Dedifferentiated amniotic fluid mesenchymal stem cell (primary cell): Measurements from ENCODE around the gene RIN3.

Source experiments
- DNase-seq: peaks from one replicate; pipeline ENCODE4 v3.0.0-alpha.2; 2016; ENCODE audit errors: extremely low spot score

RIN3 gene

GRCh38 chr14:92597906-92598905, 84.6 kb downstream of the RIN3 start:
- DNase-seq = no peak

- no peak for DNase-seq
Observed at GRCh38 chr14:92599811-92600210, 86.2 kb downstream of the RIN3 start.

GRCh38 chr14:92600318-92601053, 86.9 kb downstream of the RIN3 start:
- no peak for DNase-seq

GRCh38 chr14:92601131-92601710, 87.6 kb downstream of the RIN3 start:
- no peak for DNase-seq

GRCh38 chr14:92601757-92602417, 88.3 kb downstream of the RIN3 start:
- DNase-seq = no peak

GRCh38 chr14:92603309-92604242, 90.0 kb downstream of the RIN3 start:
- DNase-seq = no peak

GRCh38 chr14:92605274-92605940, 91.8 kb downstream of the RIN3 start:
- no peak for DNase-seq

- no peak for DNase-seq
Observed at GRCh38 chr14:92607251-92607650, 93.7 kb downstream of the RIN3 start.

- peak; percentile 77 for DNase-seq
Observed at GRCh38 chr14:92607702-92608429, 94.3 kb downstream of the RIN3 start.

- DNase-seq = no peak
Observed at GRCh38 chr14:92609955-92610354, 96.4 kb downstream of the RIN3 start.

- no peak for DNase-seq
Observed at GRCh38 chr14:92610849-92611271, 97.3 kb downstream of the RIN3 start.

GRCh38 chr14:92613008-92613658, 99.6 kb downstream of the RIN3 start:
- no peak for DNase-seq

- DNase-seq = no peak
Observed at GRCh38 chr14:92613681-92614260, 100.2 kb downstream of the RIN3 start.

GRCh38 chr14:92615451-92615850, 101.9 kb downstream of the RIN3 start:
- DNase-seq = no peak

GRCh38 chr14:92616178-92616577, 102.6 kb downstream of the RIN3 start:
- no peak for DNase-seq

GRCh38 chr14:92617581-92617980, 104.0 kb downstream of the RIN3 start:
- no peak for DNase-seq

GRCh38 chr14:92619671-92620456, 106.3 kb downstream of the RIN3 start:
- no peak for DNase-seq

GRCh38 chr14:92622311-92622710, 108.7 kb downstream of the RIN3 start:
- DNase-seq = no peak
